AG04450 (cell line): ENCODE measurements around the gene GRID1. TPM values are rescaled to one million over a fixed set of nuclear protein-coding genes. Genes with fewer than 3 reads are reported as not detected.

ENCODE experiments used
- CTCF ChIA-PET: fragments of 300-600, 350-600 bp; formaldehyde crosslinking; extraction: SDS; loops from one replicate; lab custom pipeline; 2022; ENCODE audit warnings: antibody characterized with exemption, inconsistent platforms; lab: Charles Lee
- POLR2A ChIA-PET: fragments of 350-600 bp; formaldehyde crosslinking; extraction: SDS; loops from one replicate; lab custom pipeline; 2021; ENCODE audit warnings: antibody characterized with exemption, inconsistent platforms; lab: Yijun Ruan, JAX
- DNase-seq: peaks from one replicate; pipeline ENCODE4 v3.0.0-alpha.2; 2011; ENCODE audit warnings: low read depth, low spot score
- H3K27ac ChIP-seq: one replicate; pipeline ENCODE4 v1.5.1; 2012; ENCODE audit warnings: low read depth, low read length, control low read depth
- H3K27me3 ChIP-seq: one replicate; pipeline ENCODE4 v1.6.0; 2012; ENCODE audit warnings: low read length; ENCODE audit not compliant: control insufficient read depth, insufficient read depth
- H3K4me3 ChIP-seq: 2 replicates; pipeline ENCODE4 v1.5.1; 2011; ENCODE audit warnings: mild to moderate bottlenecking, low read depth, low read length, control low read depth
- H3K9me3 ChIP-seq: 2 replicates; pipeline ENCODE4 v1.5.1; 2012; ENCODE audit warnings: low read length; ENCODE audit not compliant: control insufficient read depth, insufficient read depth
- CTCF ChIP-seq: IDR thresholded peaks from 2 replicates; pipeline ENCODE4 v1.5.1; 2011; ENCODE audit warnings: low read depth, low read length, control low read depth, inconsistent platforms
- polyA plus RNA-seq: library from polyadenylated mRNA; depleted of rRNA; stranded (reverse); fragments of >200 nt; gene quantifications from 2 replicates; pipeline ENCODE4 v1.2.3, GENCODE V29; 2011

The GRID1 gene
- polyA plus RNA-seq, 1 experiment = not detected

- no peak for DNase-seq
- H3K9me3 ChIP-seq = no peaks in the 10 kb centered on the region
- H3K27me3 ChIP-seq = peaks cover 2% of the 10 kb centered on the region
- POLR2A ChIA-PET = no interaction called here
- H3K4me3 ChIP-seq = no peak overlapping the region
- CTCF ChIA-PET = no interaction called here
- H3K27ac ChIP-seq = no peak overlapping the region
- no peak for TF ChIP-seq CTCF
These were observed 131.9 kb downstream of the GRID1 start for GRCh38 chr10:86234541-86235270.

GRCh38 chr10:86234107-86234506 lies 132.5 kb downstream of the GRID1 start:
- Histone ChIP-seq H3K4me3 (no peak overlapping the region), H3K9me3 (no peaks in the 10 kb centered on the region), H3K27me3 (peaks cover 2% of the 10 kb centered on the region), H3K27ac (no peak overlapping the region)
- no peak for TF ChIP-seq CTCF
- ChIA-PET CTCF (no interaction called here), POLR2A (no interaction called here)
- no peak for DNase-seq

- H3K9me3 ChIP-seq = no peaks in the 10 kb centered on the region
- ChIA-PET POLR2A (no interaction called here), CTCF (no interaction called here)
- no peak for TF ChIP-seq CTCF
- DNase-seq = no peak
- H3K27me3 ChIP-seq = peaks cover 2% of the 10 kb centered on the region
- H3K27ac ChIP-seq = no peak overlapping the region
- H3K4me3 ChIP-seq = no peak overlapping the region
These were observed 133.5 kb downstream of the GRID1 start for GRCh38 chr10:86233131-86233530.

GRCh38 chr10:86232644-86233043 lies 134.0 kb downstream of the GRID1 start:
- no peak for DNase-seq
- Histone ChIP-seq H3K4me3 (no peak overlapping the region), H3K27me3 (peaks cover 2% of the 10 kb centered on the region), H3K27ac (no peak overlapping the region), H3K9me3 (no peaks in the 10 kb centered on the region)
- no peak for TF ChIP-seq CTCF
- ChIA-PET POLR2A (no interaction called here), CTCF (no interaction called here)

GRCh38 chr10:86231796-86232560 lies 134.6 kb downstream of the GRID1 start:
- DNase-seq = no peak
- CTCF ChIA-PET = no interaction called here
- no peak for TF ChIP-seq CTCF
- H3K9me3 ChIP-seq = no peaks in the 10 kb centered on the region
- H3K4me3 ChIP-seq = no peak overlapping the region
- POLR2A ChIA-PET = no interaction called here
- H3K27me3 ChIP-seq = peaks cover 2% of the 10 kb centered on the region
- H3K27ac ChIP-seq = no peak overlapping the region
